Right lobe of liver (tissue), 6 donors: ENCODE results near the gene LCP2. TPM values are rescaled to one million over a fixed set of nuclear protein-coding genes. Genes with fewer than 3 reads are reported as not detected.

ENCODE experiments used
- ATAC-seq, 4 donors: fragments of 200-7000 bp; cut with Tn5 transposase; one replicate each; pipeline ENCODE4 v1.9.1; 2020; ENCODE audit warnings: mild to moderate bottlenecking in 4 of 4, moderate library complexity in 4 of 4
- DNase-seq, 3 donors: peaks; one replicate each; pipeline ENCODE4 v3.0.0-alpha.2; 2020
- H3K27ac ChIP-seq, 3 donors: fragments of 200-600 bp; one replicate each; pipeline ENCODE4 v1.8.0; 2022
- H3K27me3 ChIP-seq, 2 donors: fragments of 200-600 bp; one replicate each; pipeline ENCODE4 v1.8.0; 2022
- H3K36me3 ChIP-seq, 4 donors: fragments of 200-600 bp; sonication (generic) in 1 of 4; one replicate each; pipeline versions ENCODE4 v1.5.1 to v1.8.0; 2017 to 2022; ENCODE audit warnings: control low read depth in 1 of 4
- H3K4me1 ChIP-seq, 4 donors: fragments of 200-600 bp; sonication (generic) in 1 of 4; one replicate each; pipeline versions ENCODE4 v1.5.1 to v1.8.0; 2017 to 2022; ENCODE audit warnings: control low read depth in 1 of 4
- H3K4me3 ChIP-seq, 3 donors: fragments of 200-600 bp; one replicate each; pipeline ENCODE4 v1.8.0; 2022
- H3K9me3 ChIP-seq, 4 donors: fragments of 200-600 bp; sonication (generic) in 1 of 4; one replicate each; pipeline versions ENCODE4 v1.5.1 to v1.8.0; 2017 to 2022; ENCODE audit warnings: control low read depth in 1 of 4
- CTCF ChIP-seq, 4 donors: fragments of 200-600 bp in 3 of 4; fragments of 450-650 bp in 1 of 4; IDR thresholded peaks; one replicate each; pipeline versions ENCODE4 v1.5.1 to v1.8.0; 2016 to 2022; ENCODE audit warnings: antibody characterized with exemption in 4 of 4, mild to moderate bottlenecking in 2 of 4
- POLR2A ChIP-seq: fragments of 450-650 bp; IDR thresholded peaks from one replicate; pipeline ENCODE4 v1.6.1; 2017; ENCODE audit warnings: antibody characterized with exemption, mild to moderate bottlenecking
- WGBS: methylation state at CpG from one replicate; pipeline ENCODE4 v1.1.6; 2018; ENCODE audit warnings: low coverage, low lambda C conversion rate; ENCODE audit not compliant: insufficient coverage; ENCODE audit errors: missing lambda C conversion rate; 5-methylcytosine and 5-hydroxymethylcytosine counted together
- intact Hi-C, 2 donors: fragments of 100-400 bp; cut with DNase I; formaldehyde crosslinking; loops; one replicate each; pipeline versions ENCODE4 v1.11.2 to v1.14.1; 2022
- total RNA-seq, 6 experiments: library from RNA; depleted of rRNA in 2 of 6; stranded (reverse); fragments of >200 nt in 2 of 6; fragmentation: NEBNext Ultra II Directional in 3 of 6; extraction: Animal tissue kit (Norgen Biotek cat#: 25700) in 3 of 6; gene quantifications; one replicate each; pipeline versions ENCODE4 v1.1.0 to v1.2.4, GENCODE V29; 2016 to 2023
- donor health status: DM: no; HTN: yes; CAD: no.
- donor health status: DM: no; HTN: no; CAD: no.
- donor health status: DM: no; HTN: no; CAD: no.
- donor health status: DM: no; HTN: yes; CAD: no.
- donor health status: DM: no; HTN: yes; CAD: no.

Gene LCP2
- total RNA-seq, 6 experiments from 2014 or later: 4.4 to 20.5 (median 10.1) TPM

- DNase-seq: no peak
- WGBS: 61% methylated on average over 4 of the region's 4 CpGs
These were observed 18.1 kb downstream of the LCP2 start for GRCh38 chr5:170279459-170279817.

DNA sequence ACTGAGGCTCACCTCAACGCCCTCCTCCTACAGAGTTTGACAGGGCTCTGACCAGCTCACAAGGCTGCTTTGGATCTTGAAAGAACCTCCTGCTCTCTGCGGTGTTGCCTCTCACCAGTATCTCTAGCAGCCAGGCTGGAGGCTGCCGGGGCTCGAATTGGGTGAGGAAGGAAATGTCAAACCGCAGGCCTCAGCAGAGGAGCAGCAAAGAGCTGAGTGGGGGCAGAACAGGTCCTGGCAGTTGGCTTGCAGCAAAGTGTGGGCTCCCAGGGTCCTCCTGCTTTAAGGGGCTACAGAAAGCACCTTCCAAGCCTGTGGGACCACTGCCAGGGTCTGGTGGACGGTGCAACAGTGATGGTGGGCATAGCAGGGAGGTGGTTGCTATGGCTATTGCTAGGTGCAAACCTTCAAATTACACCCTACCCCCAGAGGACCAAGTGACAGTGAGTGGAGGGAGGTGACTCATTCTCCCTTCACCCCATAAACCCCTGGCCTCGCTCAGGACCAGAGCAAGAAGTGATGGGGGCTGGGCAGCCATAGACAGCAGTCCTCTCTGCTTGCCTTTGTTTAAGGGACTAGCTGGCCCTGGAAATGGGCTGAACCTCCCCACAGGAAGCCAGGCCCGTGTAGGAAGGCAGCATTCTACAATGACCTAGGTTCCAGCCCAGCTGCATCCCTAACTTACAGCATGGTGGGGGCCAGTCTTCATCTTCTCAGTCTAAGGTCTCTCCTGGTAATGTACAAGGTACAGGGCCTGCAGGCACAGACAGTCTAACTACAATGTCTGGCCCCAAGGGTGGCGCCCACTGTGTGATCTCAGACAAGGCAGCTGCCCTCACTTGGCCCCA, 18.7 kb downstream of the LCP2 start:
- no peaks in the 10 kb centered on the region for H3K27me3 ChIP-seq
- DNase-seq (peak in 2 of 3 donors; percentile 55 to 74), ATAC-seq (peak; percentile 58 to 72 (median 63))
- no peak overlapping the region for H3K27ac ChIP-seq
- peaks cover 0 to 4% (median 0%) of the 10 kb centered on the region in 4 donors for H3K4me1 ChIP-seq
- no peaks in the 10 kb centered on the region for H3K36me3 ChIP-seq
- H3K4me3 ChIP-seq: no peak overlapping the region
- no peak for TF ChIP-seq POLR2A
- TF ChIP-seq CTCF (IDR thresholded peaks at IDR 0.05): no peak
- WGBS: 19% methylated on average over 5 of the region's 9 CpGs
- intact Hi-C loops: loop anchor here in 1 of 2 donors (5.0 kb wide), 1 partner anchor 123 kb away; no protein-coding TSS in a partner anchor
- no peaks in the 10 kb centered on the region for H3K9me3 ChIP-seq

More at GRCh38 chr5:170279459-170279817, 18.1 kb downstream of the LCP2 start:
- H3K27ac ChIP-seq: peak overlapping the region in 1 of 3 donors; percentile 8
- TF ChIP-seq POLR2A: no peak
- TF ChIP-seq CTCF (IDR thresholded peaks at IDR 0.05): no peak
- H3K27me3 ChIP-seq: no peaks in the 10 kb centered on the region
- H3K36me3 ChIP-seq: no peaks in the 10 kb centered on the region
- no peak for ATAC-seq
- H3K4me1 ChIP-seq: peaks cover 0 to 4% (median 0%) of the 10 kb centered on the region in 4 donors
- intact Hi-C loops: loop anchor here in 1 of 2 donors (5.0 kb wide), 1 partner anchor 123 kb away; no protein-coding TSS in a partner anchor
- no peaks in the 10 kb centered on the region for H3K9me3 ChIP-seq
- no peak overlapping the region for H3K4me3 ChIP-seq

DNA sequence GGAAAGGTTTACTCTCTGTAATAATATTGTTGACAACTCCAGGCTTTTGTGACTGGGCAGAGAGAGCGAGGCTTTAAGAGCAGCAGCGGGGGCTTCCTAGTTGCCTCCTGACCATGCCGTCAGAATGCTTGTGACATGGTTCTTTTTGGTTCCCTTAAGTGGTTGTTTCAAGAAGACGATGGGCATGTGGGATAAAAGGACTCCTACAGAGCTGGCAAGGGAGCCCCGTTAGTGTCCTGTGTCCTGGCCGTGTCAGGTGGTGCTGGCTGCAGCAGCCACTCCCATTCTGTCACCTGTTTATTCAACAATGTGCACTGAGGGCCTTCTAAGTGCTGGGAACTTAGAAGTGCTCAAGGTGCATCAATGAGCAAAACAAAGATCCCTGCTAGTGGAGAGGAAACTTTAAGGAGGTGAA, 19.7 kb downstream of the LCP2 start:
- intact Hi-C loops: loop anchor here in 1 of 2 donors (5.0 kb wide), 1 partner anchor 124 kb away; no protein-coding TSS in a partner anchor
- 30% methylated on average over 6 of the region's 6 CpGs for WGBS
- DNase-seq (no peak), ATAC-seq (peak in 1 of 4 donors; percentile 8)
- Histone ChIP-seq H3K27me3 (no peaks in the 10 kb centered on the region), H3K27ac (peak overlapping the region in 1 of 3 donors; percentile 51), H3K4me3 (no peak overlapping the region), H3K9me3 (no peaks in the 10 kb centered on the region), H3K4me1 (peaks cover 0 to 4% (median 0%) of the 10 kb centered on the region in 4 donors), H3K36me3 (no peaks in the 10 kb centered on the region)
- TF ChIP-seq CTCF (IDR thresholded peaks at IDR 0.05) (no peak), POLR2A (no peak)

DNA sequence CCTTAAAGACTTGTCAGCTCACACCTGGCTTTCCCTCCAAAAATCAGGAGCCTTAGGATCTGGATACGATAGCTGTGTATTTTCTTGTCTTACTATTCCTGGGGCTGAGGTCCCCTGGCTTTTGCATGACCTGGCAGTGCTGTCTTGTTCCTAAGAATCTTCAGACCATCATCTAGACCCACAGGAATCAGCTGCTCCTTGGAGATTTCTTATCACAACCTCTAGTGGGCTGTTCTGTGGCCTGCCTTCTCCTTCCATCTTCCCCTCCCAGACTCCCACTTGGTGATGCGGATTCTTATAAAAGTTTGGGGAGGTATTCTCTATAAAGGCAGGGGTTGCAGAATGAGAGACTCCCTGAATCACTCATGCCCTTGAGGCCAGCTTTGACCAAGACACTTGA, 21.4 kb downstream of the LCP2 start:
- H3K4me1 ChIP-seq: peaks cover 0 to 4% (median 0%) of the 10 kb centered on the region in 4 donors

More for the DNA sequence above, 21.4 kb downstream of the LCP2 start:
- no peaks in the 10 kb centered on the region for H3K27me3 ChIP-seq
- 70% methylated on average over 2 of the region's 2 CpGs for WGBS
- H3K27ac ChIP-seq: peak overlapping the region in 1 of 3 donors; percentile 51
- H3K36me3 ChIP-seq: no peaks in the 10 kb centered on the region
- no peaks in the 10 kb centered on the region for H3K9me3 ChIP-seq
- ATAC-seq (no peak), DNase-seq (no peak)
- H3K4me3 ChIP-seq: no peak overlapping the region
- intact Hi-C loops: loop anchor here in 1 of 2 donors (5.0 kb wide), 1 partner anchor 126 kb away; no protein-coding TSS in a partner anchor
- TF ChIP-seq CTCF (IDR thresholded peaks at IDR 0.05): no peak
- no peak for TF ChIP-seq POLR2A
